AG04449 (cell line): ENCODE results near the gene RAPGEF5.

Experiments
- CTCF ChIA-PET: fragments of 350-600 bp; formaldehyde crosslinking; extraction: SDS; loops from one replicate; lab custom pipeline; 2021; ENCODE audit warnings: antibody characterized with exemption; lab: Yijun Ruan, JAX
- POLR2A ChIA-PET: fragments of 400-600, 350-600 bp; formaldehyde crosslinking; extraction: SDS; loops from one replicate; lab custom pipeline; 2020; ENCODE audit warnings: antibody characterized with exemption, inconsistent platforms; lab: Yijun Ruan, JAX
- DNase-seq: peaks from one replicate; pipeline ENCODE4 v3.0.0-alpha.2; 2010; ENCODE audit warnings: low read depth, low spot score
- H3K4me3 ChIP-seq: 2 replicates; pipeline ENCODE4 v1.5.1; 2011; ENCODE audit warnings: low read depth, mild to moderate bottlenecking, control low read depth, low read length
- CTCF ChIP-seq: IDR thresholded peaks from one replicate; pipeline ENCODE4 v1.5.1; 2011; ENCODE audit warnings: mild to moderate bottlenecking, moderate library complexity, low read length, control low read depth, inconsistent platforms; ENCODE audit not compliant: insufficient read depth; ENCODE audit errors: missing control alignments

RAPGEF5 gene

DNA sequence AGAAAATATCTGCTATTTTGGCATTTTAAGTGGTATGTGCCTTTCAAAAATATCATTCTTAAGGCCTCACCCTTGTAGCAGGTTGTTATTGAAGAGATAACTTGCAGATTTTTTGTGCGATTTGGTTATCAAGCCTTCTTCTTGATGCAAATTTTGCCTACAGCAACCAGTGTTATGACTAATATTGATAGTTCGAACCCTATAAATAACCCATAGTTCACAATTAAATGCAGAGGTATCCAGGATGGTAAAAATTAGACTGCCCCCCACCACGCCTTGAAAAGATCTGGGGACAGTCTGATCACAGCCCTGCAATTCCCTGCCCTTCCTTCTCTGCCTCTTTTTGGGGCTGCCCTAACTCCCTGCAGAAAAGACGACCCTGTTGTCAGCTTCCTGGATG, 28.4 kb upstream of the RAPGEF5 start:
- H3K4me3 ChIP-seq, result no peak overlapping the region
- POLR2A ChIA-PET, result no interaction called here
- no peak for DNase-seq
- CTCF ChIA-PET, result interaction anchor here (1.2 kb wide), 1 partner anchor 275 kb away, joined by 3 read pairs; no protein-coding TSS in a partner anchor
- TF ChIP-seq CTCF, result no peak

DNA sequence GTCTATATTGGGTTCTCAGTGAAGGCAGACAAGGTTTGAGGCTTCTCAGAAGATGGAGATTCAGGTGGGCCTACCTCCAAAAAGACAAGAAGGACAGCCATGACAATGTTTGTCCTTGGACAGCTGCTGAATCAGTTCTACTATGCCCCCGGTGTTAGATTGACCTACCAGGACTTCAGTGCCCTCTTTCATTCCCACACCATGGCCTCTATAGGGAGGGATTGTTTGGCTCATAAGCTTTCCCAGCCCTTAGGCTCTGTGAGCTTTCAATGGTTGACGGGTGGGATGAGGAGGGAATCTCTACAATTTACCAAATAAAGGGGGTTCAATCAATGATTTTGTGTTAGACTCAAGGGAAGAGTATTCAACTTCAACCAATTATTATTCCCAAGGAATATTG, 23.4 kb upstream of the RAPGEF5 start:
- ChIA-PET CTCF (interaction anchor here (1.1 kb wide), 1 partner anchor 77 kb away, joined by 3 read pairs; no protein-coding TSS in a partner anchor), POLR2A (no interaction called here)
- TF ChIP-seq CTCF, result no peak
- no peak overlapping the region for H3K4me3 ChIP-seq
- no peak for DNase-seq

- POLR2A ChIA-PET, result no interaction called here
- CTCF ChIA-PET, result no interaction called here
These were observed 21.4 kb upstream of the RAPGEF5 start for GRCh38 chr7:22378199-22378980.

GRCh38 chr7:22377703-22378102, 20.7 kb upstream of the RAPGEF5 start:
- no peak for TF ChIP-seq CTCF
- ChIA-PET POLR2A (no interaction called here), CTCF (no interaction called here)
- no peak for DNase-seq
- H3K4me3 ChIP-seq, result no peak overlapping the region

More at GRCh38 chr7:22378199-22378980, 21.4 kb upstream of the RAPGEF5 start:
- no peak for TF ChIP-seq CTCF
- DNase-seq, result no peak
- H3K4me3 ChIP-seq, result no peak overlapping the region

- DNase-seq, result no peak
- CTCF ChIA-PET, result interaction anchor here (1.5 kb wide), 1 partner anchor 124 kb away, joined by 4 read pairs; the partner anchor contains the start of gene STEAP1B
- no peak overlapping the region for H3K4me3 ChIP-seq
- POLR2A ChIA-PET, result interaction anchor here (0.6 kb wide), 1 partner anchor 12 kb away, joined by 3 read pairs; no protein-coding TSS in a partner anchor
- TF ChIP-seq CTCF, result no peak
These were observed 18.6 kb upstream of the RAPGEF5 start for GRCh38 chr7:22375359-22376048.

- DNase-seq, result no peak
- ChIA-PET CTCF (interaction anchor here (1.5 kb wide), 1 partner anchor 126 kb away, joined by 4 read pairs; the partner anchor contains the start of gene STEAP1B), POLR2A (no interaction called here)
- H3K4me3 ChIP-seq, result no peak overlapping the region
- no peak for TF ChIP-seq CTCF
These were observed 17.0 kb upstream of the RAPGEF5 start for GRCh38 chr7:22373911-22374310.
